ENCODE data around the gene ABCG1.

Gene ABCG1

GRCh38 chr21:42193131-42193671 is 25.7 kb upstream of the ABCG1 start:
- no peak for DNase-seq

GRCh38 chr21:42193721-42194120 is 25.2 kb upstream of the ABCG1 start:
- no peak for DNase-seq

GRCh38 chr21:42194863-42195262 is 24.1 kb upstream of the ABCG1 start:
- no peak for DNase-seq

- peak; percentile 21 to 45 for DNase-seq
Measured at GRCh38 chr21:42195378-42196031, 23.4 kb upstream of the ABCG1 start.

- DNase-seq = peak; percentile 71 to 88
Measured at GRCh38 chr21:42198929-42199867, 19.7 kb upstream of the ABCG1 start.

- no peak for DNase-seq
Measured at GRCh38 chr21:42199868-42200463, 19.0 kb upstream of the ABCG1 start.

GRCh38 chr21:42200906-42201614 is 17.9 kb upstream of the ABCG1 start:
- no peak for DNase-seq

GRCh38 chr21:42201615-42202161 is 17.3 kb upstream of the ABCG1 start:
- DNase-seq = no peak

GRCh38 chr21:42202321-42202720 is 16.6 kb upstream of the ABCG1 start:
- DNase-seq = no peak

- no peak for DNase-seq
Measured at GRCh38 chr21:42203321-42203720, 15.6 kb upstream of the ABCG1 start.

- no peak for DNase-seq
Measured at GRCh38 chr21:42203936-42204335, 15.0 kb upstream of the ABCG1 start.

- no peak for DNase-seq
Measured at GRCh38 chr21:42207426-42207825, 11.5 kb upstream of the ABCG1 start.

- no peak for DNase-seq
Measured at GRCh38 chr21:42208036-42208435, 10.9 kb upstream of the ABCG1 start.

GRCh38 chr21:42208801-42209490 is 10.0 kb upstream of the ABCG1 start:
- DNase-seq = no peak

GRCh38 chr21:42209801-42210479 is 9.0 kb upstream of the ABCG1 start:
- no peak for DNase-seq

- no peak for DNase-seq
Measured at GRCh38 chr21:42212266-42212665, 6.7 kb upstream of the ABCG1 start.

GRCh38 chr21:42213082-42213774 is 5.7 kb upstream of the ABCG1 start:
- no peak for DNase-seq

- no peak for DNase-seq
Measured at GRCh38 chr21:42214081-42214750, 4.7 kb upstream of the ABCG1 start.

GRCh38 chr21:42214921-42215320 is 4.0 kb upstream of the ABCG1 start:
- no peak for DNase-seq
